ENCODE measurements around the gene LAMP1.
"Not testable (repeated sequence)": the region's sequence is repeated elsewhere in the genome, so short reads cannot be mapped to it uniquely, and the experiment has no call there.

DNA sequence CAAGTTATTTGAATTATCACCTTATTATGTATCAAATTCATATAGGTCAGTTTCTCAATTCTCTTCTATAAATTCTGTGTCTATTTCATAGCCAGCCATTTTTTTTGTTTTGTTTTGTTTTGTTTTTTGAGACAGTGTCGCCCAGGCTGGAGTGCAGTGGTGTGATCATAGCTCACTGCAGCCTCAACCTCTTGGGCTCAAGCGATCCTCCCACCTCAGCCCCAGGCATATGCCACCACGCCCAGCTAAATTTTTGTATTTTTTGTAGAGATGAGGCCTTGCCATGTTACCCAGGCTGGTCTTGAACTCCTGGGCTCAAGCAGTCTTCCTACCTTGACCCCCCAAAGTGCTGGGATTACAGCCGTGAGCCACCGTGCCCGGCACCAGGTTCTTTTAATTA, 39.1 kb upstream of the LAMP1 start:
- TF ChIP-seq, protein P1, sequence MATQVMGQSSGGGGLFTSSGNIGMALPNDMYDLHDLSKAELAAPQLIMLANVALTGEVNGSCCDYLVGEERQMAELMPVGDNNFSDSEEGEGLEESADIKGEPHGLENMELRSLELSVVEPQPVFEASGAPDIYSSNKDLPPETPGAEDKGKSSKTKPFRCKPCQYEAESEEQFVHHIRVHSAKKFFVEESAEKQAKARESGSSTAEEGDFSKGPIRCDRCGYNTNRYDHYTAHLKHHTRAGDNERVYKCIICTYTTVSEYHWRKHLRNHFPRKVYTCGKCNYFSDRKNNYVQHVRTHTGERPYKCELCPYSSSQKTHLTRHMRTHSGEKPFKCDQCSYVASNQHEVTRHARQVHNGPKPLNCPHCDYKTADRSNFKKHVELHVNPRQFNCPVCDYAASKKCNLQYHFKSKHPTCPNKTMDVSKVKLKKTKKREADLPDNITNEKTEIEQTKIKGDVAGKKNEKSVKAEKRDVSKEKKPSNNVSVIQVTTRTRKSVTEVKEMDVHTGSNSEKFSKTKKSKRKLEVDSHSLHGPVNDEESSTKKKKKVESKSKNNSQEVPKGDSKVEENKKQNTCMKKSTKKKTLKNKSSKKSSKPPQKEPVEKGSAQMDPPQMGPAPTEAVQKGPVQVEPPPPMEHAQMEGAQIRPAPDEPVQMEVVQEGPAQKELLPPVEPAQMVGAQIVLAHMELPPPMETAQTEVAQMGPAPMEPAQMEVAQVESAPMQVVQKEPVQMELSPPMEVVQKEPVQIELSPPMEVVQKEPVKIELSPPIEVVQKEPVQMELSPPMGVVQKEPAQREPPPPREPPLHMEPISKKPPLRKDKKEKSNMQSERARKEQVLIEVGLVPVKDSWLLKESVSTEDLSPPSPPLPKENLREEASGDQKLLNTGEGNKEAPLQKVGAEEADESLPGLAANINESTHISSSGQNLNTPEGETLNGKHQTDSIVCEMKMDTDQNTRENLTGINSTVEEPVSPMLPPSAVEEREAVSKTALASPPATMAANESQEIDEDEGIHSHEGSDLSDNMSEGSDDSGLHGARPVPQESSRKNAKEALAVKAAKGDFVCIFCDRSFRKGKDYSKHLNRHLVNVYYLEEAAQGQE (IDR thresholded peaks at IDR 0.05; ENCODE audit: unreplicated experiment), result not testable (repeated sequence)
- TF ChIP-seq EZH2 (IDR thresholded peaks at IDR 0.05; ENCODE audit: low read depth, unreplicated experiment); CTCF (conservative IDR thresholded peaks at IDR 0.05; ENCODE audit: low read depth in 2 of 2); POLR2AphosphoS5 (IDR thresholded peaks at IDR 0.05; ENCODE audit: low read depth); JUNB (IDR thresholded peaks at IDR 0.05; ENCODE audit: unreplicated experiment); EZH2phosphoT487 (IDR thresholded peaks at IDR 0.05; ENCODE audit: unreplicated experiment); ETS1 (IDR thresholded peaks at IDR 0.05); CREB1 (CRISPR knock-in tag; IDR thresholded peaks at IDR 0.05; ENCODE audit: low read depth): not testable (repeated sequence)

Measured in GM23338 (cell line).